Measurements from ENCODE around the gene KCNH4.
"Not testable (repeated sequence)": the region's sequence is repeated elsewhere in the genome, so short reads cannot be mapped to it uniquely, and the experiment has no call there.

The KCNH4 gene

DNA sequence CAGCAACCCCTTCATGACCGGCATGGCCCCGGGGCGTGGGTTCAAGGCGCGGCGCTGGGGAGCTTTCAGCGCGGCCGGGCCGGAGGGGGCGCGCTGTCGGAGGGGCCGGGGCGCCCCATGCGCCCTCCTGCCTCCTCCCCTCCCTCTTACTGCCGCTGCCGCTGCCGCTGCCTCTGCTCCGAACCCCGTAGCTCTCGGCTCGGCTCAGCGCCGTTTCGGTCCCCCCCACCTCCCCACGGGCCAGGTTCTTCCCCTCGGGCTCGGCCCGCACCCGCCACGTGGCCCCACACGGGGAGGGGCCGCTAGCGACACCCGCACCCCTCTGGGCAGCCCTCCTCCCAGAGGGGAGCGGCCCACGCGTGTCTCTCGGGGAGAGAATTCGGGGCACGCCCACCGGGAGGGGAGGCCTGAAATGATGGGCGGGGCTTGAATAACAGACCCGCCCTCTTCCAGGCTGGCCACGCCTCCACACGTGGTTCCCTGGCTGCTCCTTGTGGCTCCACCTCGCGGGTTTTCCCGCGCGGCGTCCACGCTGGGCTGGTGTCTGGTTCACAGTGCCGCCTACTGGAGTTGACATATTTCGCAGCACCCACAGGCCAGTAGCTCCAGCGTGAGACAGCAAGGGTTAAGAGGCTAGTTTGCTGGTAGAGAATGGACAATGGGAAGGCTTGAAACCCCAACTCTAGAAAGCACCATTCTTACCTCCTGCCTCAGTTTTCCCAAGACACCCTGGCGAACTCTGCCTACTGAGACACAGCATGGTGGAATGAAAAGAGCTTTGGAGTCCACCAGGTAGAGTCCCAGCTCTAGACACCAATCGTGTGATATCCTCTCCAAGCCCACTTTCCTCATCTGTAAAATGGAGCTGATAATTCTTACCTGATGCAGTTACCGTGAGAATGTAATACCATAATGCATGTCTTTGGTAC, at the start of gene KCNH4:
Gene KCNH4, minus strand, starts transcription at position 221 of the 929 bp plus-strand sequence. Its CDS starts 197 bp downstream, at position 24.
- TF ChIP-seq, protein P1, sequence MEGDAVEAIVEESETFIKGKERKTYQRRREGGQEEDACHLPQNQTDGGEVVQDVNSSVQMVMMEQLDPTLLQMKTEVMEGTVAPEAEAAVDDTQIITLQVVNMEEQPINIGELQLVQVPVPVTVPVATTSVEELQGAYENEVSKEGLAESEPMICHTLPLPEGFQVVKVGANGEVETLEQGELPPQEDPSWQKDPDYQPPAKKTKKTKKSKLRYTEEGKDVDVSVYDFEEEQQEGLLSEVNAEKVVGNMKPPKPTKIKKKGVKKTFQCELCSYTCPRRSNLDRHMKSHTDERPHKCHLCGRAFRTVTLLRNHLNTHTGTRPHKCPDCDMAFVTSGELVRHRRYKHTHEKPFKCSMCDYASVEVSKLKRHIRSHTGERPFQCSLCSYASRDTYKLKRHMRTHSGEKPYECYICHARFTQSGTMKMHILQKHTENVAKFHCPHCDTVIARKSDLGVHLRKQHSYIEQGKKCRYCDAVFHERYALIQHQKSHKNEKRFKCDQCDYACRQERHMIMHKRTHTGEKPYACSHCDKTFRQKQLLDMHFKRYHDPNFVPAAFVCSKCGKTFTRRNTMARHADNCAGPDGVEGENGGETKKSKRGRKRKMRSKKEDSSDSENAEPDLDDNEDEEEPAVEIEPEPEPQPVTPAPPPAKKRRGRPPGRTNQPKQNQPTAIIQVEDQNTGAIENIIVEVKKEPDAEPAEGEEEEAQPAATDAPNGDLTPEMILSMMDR (IDR thresholded peaks at IDR 0.05; ENCODE audit: insufficient read depth, low read depth, low read length, missing control alignments): peak; percentile 42
- DNase-seq (ENCODE audit: low read depth): peak; percentile 68
- H3K4me3 ChIP-seq (ENCODE audit: low read length): no peak within 1 kb of the TSS

DNA sequence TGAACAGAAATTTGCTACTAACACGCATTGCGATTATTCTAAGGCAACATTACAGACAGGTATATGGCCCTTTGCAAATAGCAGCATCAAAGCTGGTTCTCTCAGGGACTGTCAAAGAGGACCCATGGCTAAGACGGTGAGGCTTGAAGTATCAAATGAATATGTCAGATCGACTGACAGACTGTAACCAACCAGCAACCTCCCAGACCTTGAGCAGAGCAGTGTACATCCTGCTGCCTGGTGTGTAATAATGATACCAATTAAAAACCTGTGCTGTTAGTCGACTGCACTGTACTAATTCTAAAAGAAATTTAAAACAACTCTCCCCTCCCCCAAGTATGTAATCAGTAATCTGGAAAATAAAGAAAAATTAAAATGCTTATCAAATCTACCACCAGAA, 49.3 kb upstream of the KCNH4 start:
- no peak overlapping the region for H3K4me3 ChIP-seq (ENCODE audit: low read length)
- TF ChIP-seq, protein P1 (IDR thresholded peaks at IDR 0.05; ENCODE audit: insufficient read depth, low read depth, low read length, missing control alignments): no peak
- no peak for DNase-seq (ENCODE audit: low read depth)

DNA sequence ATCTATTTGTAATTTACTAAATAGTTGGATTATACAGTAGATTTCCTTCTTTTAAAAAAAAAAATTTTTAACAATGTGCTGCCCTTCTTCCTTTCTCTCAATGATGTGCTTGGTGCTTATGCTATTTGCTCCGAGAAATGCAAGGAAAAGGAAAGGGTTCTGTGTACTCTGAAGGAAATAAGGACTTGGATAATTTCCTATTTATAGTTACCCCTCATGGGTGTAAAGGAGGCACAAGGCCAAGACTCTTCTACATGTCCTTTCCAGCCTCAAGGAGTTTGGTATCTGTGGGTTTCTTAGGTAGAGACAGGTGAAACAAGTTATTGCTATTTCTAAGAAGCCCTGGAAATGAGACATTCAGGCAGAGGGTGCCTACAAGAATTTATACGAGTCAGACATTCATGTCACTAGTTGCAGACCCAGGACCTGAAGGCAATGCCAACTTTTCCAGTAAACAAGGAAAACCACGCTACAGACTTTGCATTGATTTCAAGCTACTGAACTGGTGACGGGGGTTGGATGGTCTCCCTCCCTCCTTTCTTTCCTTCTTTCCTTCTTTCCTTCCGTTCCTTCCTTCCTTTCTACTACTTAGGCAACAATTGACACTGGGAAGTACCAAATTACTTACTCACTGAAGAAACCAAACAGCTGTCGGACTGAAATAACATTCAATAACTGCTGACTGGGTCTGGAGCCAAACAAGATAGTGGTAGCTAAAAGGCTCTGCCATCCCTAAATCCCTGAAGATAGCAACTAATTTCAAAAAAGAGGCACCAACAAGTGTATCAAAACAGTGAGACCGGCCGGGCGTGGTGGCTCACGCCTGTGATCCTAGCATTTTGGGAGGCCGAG, 47.1 kb upstream of the KCNH4 start:
- no peak overlapping the region for H3K4me3 ChIP-seq (ENCODE audit: low read length)
- TF ChIP-seq, protein P1 (IDR thresholded peaks at IDR 0.05; ENCODE audit: insufficient read depth, low read depth, low read length, missing control alignments): no peak
- DNase-seq (ENCODE audit: low read depth): no peak

DNA sequence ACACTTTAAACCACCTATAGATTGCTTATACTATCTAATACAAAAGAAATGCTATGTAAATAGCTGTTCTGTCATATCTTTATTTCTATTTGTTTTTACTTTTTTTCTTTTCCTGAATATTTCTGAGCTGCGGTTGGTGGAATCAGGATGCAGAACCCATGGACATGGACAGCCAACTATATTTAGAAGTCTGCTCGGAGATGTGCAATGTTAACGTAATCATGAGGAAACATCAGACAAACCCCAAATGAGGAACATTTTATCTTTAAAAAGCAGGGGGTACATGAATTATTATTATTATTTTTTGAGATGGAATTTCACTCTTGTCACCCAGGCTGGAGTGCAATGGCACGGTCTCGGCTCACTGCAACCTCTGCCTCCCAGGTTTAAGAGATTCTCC, 44.7 kb upstream of the KCNH4 start:
- TF ChIP-seq, protein P1 (IDR thresholded peaks at IDR 0.05; ENCODE audit: insufficient read depth, low read depth, low read length, missing control alignments): no peak
- DNase-seq (ENCODE audit: low read depth): no peak

DNA sequence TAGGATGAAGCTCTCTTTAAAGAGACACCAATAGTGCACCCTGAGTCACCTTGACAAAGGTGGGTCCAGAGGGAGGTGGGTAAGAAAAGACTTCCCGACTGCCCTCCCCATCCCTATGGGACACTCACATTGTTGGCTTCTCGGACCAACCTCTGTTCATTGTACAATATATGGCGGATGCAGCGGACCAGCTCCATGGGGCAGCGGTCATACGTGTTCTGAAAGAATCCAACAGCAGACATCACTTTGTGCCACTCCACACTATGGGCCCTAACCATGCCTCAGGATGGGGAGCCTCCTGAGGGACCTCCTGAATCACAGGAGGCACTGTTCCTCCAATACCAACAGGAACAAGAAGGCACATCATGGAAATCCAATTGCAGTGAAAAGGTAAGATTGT, 43.7 kb upstream of the KCNH4 start:
- H3K4me3 ChIP-seq (ENCODE audit: low read length): no peak overlapping the region
- DNase-seq (ENCODE audit: low read depth): no peak
- TF ChIP-seq, protein P1 (IDR thresholded peaks at IDR 0.05; ENCODE audit: insufficient read depth, low read depth, low read length, missing control alignments): no peak

More for the DNA sequence above, 44.7 kb upstream of the KCNH4 start:
- no peak overlapping the region for H3K4me3 ChIP-seq (ENCODE audit: low read length)

DNA sequence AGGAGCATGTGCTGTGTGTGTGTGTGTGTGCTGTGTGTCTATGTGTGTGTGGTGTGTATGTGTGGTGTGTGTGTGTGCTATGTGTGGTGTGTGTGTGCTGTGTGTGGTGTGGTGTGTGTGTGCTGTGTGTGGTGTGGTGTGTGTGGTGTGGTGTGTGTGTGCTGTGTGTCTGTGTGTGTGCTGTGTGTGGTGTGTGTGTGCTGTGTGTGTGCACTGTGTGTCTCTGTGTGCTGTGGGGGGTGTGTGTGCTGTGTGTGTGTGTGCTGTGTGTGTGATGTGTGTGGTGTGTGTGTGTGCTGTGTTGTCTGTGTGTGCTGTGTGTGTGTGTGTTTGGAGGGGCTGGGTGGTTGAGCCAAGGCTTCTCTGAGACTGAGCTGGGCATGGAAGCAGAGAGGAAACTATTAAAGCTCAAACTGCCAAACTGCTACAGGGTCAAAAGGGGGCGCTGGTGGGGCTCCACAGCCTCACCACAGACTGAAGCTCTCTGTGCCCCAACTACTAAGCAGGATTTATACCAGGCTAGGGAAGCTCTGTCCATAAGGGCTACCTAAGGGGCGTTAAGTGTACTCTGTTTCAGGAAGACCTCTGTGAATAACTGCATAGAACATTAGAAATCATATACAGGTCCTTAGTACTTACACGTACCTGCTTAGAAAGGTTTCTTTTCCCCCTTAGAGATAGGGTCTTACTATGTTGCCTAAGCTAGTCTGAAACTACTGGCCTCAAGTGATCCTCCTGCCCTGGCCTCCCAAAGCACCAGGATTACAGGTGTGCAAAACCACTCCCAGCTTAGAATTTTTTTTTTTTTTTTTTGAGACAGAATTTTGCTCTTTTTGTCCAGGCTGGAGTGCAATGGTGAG, 41.2 kb upstream of the KCNH4 start:
- no peak overlapping the region for H3K4me3 ChIP-seq (ENCODE audit: low read length)
- TF ChIP-seq, protein P1 (IDR thresholded peaks at IDR 0.05; ENCODE audit: insufficient read depth, low read depth, low read length, missing control alignments): peak; percentile 71
- peak; percentile 64 for DNase-seq (ENCODE audit: low read depth)

DNA sequence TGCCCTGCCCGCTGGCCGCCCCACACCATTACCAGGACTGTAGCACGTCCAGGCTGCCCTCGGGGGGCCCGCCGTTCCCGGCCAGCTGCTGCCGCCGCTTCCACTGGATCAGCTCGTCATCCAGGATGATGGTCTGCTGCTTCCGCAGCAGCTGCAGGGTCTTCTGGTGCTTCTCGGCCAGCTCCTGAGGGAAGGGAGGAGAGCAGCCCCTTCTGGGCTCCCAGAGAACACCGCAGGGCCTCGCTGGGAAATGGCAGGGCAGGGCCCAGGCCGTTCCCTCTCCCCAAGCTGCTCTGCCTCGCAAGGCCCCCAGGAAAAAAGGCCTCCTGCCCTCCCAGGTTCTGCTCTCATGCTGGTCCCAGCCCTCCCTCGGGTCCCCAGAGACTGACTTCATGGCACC, 38.3 kb upstream of the KCNH4 start:
- DNase-seq (ENCODE audit: low read depth); H3K4me3 ChIP-seq (ENCODE audit: low read length): not testable (repeated sequence)
